K562 (cell line): ENCODE results near the gene POLD2. TPM values are rescaled to one million over a fixed set of nuclear protein-coding genes. Genes with fewer than 3 reads are reported as not detected.
A peak's percentile ranks its signal among the peaks of the same experiment; 100 is the strongest.

ENCODE experiments used
- E2F6 ChIP-seq, 2 experiments: IDR thresholded peaks; 2 replicates each; pipeline ENCODE4 v1.6.1; 2011; ENCODE audit warnings: borderline replicate concordance in 1 of 2, control low read depth in 1 of 2, low read depth in 1 of 2, low read length in 1 of 2, mild to moderate bottlenecking in 1 of 2, mixed read lengths in 1 of 2, moderate library complexity in 1 of 2; ENCODE audit not compliant: insufficient read depth in 1 of 2, insufficient read length in 1 of 2, poor library complexity in 1 of 2, severe bottlenecking in 1 of 2; ENCODE audit errors: extremely low read depth in 1 of 2
- FOXO4 ChIP-seq: fragments of 450-650 bp; formaldehyde crosslinking; IDR thresholded peaks from 2 replicates; pipeline ENCODE4 v1.4.0; 2020; ENCODE audit warnings: mild to moderate bottlenecking, moderate library complexity
- MAX ChIP-seq: sonication (generic); formaldehyde crosslinking; IDR thresholded peaks from 2 replicates; pipeline ENCODE4 v1.9.0; 2022; ENCODE audit warnings: mild to moderate bottlenecking, missing genetic modification reagents
- polyA plus RNA-seq, 8 experiments: library from polyadenylated mRNA; depleted of rRNA in 4 of 8; stranded (reverse) in 5 of 8; unstranded in 3 of 8; fragments of >200 nt; fragmentation: Nextera tagmentation in 2 of 8; fragmentation: Illumina TruSeq in 1 of 8; extraction: Ambion mirVana in 2 of 8; extraction: Trizol in 1 of 8; gene quantifications; 2 replicates each; pipeline versions ENCODE4 v1.2.1 to v1.2.3, GENCODE V29; 2011 to 2014; ENCODE audit warnings: inconsistent platforms in 1 of 8, missing spikeins in 1 of 8
- total RNA-seq, 7 experiments: library from RNA; depleted of rRNA in 6 of 7; stranded (reverse); fragments of >200 nt in 6 of 7; fragmentation: Illumina TruSeq in 2 of 7; extraction: Trizol in 2 of 7; gene quantifications; 2 replicates each; pipeline versions ENCODE4 v1.2.1 to v1.2.3, GENCODE V29; 2011 to 2021; ENCODE audit warnings: low replicate concordance in 1 of 7
- TF ChIP-seq, protein P1 (sequence below): sonication (generic); formaldehyde crosslinking; IDR thresholded peaks from 2 replicates; pipeline ENCODE4 v1.8.1; 2023; ENCODE audit warnings: mild to moderate bottlenecking, missing genetic modification reagents

The POLD2 gene
- total and polyA plus RNA-seq, 9 of the 15 experiments (the other 6 are each of a cell fraction or from before 2014, with no cell fraction given) = 29.7 to 259 (median 225) TPM

GRCh38 chr7:44145479-44145968, 22.2 kb upstream of the POLD2 start (continued):
- no peak for TF ChIP-seq FOXO4
- peak; percentile 31; the same call in 1 of the 2 replicates for TF ChIP-seq MAX (CRISPR knock-in tag)
- peak in 1 of 2 experiments; percentile 50 for TF ChIP-seq E2F6 (IDR thresholded peaks at IDR 0.05; ENCODE audit: borderline replicate concordance in 1 of 2, extremely low read depth in 1 of 2, insufficient read depth in 1 of 2, insufficient read length in 1 of 2, low read depth in 1 of 2, low read length in 1 of 2, poor library complexity in 1 of 2, severe bottlenecking in 1 of 2)
- TF ChIP-seq, protein P1, sequence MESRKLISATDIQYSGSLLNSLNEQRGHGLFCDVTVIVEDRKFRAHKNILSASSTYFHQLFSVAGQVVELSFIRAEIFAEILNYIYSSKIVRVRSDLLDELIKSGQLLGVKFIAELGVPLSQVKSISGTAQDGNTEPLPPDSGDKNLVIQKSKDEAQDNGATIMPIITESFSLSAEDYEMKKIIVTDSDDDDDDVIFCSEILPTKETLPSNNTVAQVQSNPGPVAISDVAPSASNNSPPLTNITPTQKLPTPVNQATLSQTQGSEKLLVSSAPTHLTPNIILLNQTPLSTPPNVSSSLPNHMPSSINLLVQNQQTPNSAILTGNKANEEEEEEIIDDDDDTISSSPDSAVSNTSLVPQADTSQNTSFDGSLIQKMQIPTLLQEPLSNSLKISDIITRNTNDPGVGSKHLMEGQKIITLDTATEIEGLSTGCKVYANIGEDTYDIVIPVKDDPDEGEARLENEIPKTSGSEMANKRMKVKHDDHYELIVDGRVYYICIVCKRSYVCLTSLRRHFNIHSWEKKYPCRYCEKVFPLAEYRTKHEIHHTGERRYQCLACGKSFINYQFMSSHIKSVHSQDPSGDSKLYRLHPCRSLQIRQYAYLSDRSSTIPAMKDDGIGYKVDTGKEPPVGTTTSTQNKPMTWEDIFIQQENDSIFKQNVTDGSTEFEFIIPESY (CRISPR knock-in tag) = peak; percentile 94
